Neuron (in vitro differentiated cells): ENCODE measurements around the gene TKTL1.
A peak's percentile ranks its signal among the peaks of the same experiment; 100 is the strongest.

Source experiments
- H2AFZ ChIP-seq: one replicate; pipeline ENCODE4 v1.6.1; 2013; ENCODE audit warnings: low read depth, mild to moderate bottlenecking, inconsistent platforms, low read length, moderate library complexity
- H3K27me3 ChIP-seq: one replicate; pipeline ENCODE4 v1.6.1; 2013; ENCODE audit warnings: low read length; ENCODE audit not compliant: insufficient read depth
- H3K36me3 ChIP-seq: one replicate; pipeline ENCODE4 v1.6.1; 2013; ENCODE audit warnings: low read length; ENCODE audit not compliant: insufficient read depth
- H3K4me1 ChIP-seq: one replicate; pipeline ENCODE4 v1.6.1; 2013; ENCODE audit warnings: low read length; ENCODE audit not compliant: insufficient read depth
- H3K4me3 ChIP-seq: 2 replicates; pipeline ENCODE4 v1.5.1; 2013; ENCODE audit warnings: mild to moderate bottlenecking, low read length, moderate library complexity
- H3K9me3 ChIP-seq: one replicate; pipeline ENCODE4 v1.6.1; 2013; ENCODE audit warnings: low read length

The TKTL1 gene

DNA sequence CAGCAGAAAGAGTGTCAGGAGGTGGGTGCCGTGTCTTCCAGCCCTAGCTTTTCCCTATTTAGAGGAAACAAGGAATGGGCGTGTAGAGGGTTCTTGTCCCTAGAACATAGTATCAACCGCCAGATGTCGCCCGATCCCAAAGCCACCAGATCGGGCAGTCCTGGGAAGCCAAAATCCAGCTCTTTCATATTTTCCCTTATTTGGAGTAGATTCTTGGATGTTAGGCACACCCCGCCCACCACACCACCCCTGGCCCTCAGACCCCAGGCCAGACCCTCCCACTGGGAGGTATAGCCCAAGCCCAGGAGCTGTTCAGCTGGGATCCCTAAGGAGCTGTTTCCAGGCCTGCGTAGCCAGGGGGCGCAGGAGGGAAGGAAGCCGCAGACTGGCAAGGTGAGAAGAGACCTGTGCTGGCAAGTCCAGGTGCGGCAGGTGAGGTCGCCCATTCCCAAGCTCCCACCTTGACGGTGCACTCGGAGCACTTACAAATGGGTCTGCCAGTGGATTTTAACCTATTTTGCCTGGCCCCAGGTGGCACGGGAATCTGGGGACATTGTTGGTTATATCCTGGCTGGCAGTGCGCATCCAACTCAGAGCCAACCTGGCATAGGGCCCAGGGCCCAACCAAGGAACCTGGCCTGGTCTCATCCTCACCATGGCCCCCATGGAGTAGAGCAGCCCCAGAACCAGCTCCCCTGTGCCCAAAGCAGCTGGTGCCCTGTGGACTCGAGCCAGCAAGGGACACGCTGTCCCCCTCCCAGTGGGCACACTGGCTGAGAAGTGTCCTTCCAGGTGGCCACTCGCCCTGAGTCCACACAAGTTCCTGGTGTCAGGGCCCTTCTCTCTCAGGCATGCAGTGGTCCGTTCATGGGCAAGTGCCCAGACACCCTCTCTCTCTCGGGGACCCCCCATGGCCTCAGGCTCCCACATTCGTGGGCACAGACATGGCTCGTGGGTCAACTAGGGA is 78.0 kb downstream of the TKTL1 start:
- H2AFZ ChIP-seq: no peak overlapping the region
- no peaks in the 10 kb centered on the region for H3K9me3 ChIP-seq
- H3K36me3 ChIP-seq: peaks cover 4% of the 10 kb centered on the region
- H3K4me3 ChIP-seq: peak overlapping the region; percentile 20
- H3K4me1 ChIP-seq: peaks cover 8% of the 10 kb centered on the region
- H3K27me3 ChIP-seq: no peaks in the 10 kb centered on the region

DNA sequence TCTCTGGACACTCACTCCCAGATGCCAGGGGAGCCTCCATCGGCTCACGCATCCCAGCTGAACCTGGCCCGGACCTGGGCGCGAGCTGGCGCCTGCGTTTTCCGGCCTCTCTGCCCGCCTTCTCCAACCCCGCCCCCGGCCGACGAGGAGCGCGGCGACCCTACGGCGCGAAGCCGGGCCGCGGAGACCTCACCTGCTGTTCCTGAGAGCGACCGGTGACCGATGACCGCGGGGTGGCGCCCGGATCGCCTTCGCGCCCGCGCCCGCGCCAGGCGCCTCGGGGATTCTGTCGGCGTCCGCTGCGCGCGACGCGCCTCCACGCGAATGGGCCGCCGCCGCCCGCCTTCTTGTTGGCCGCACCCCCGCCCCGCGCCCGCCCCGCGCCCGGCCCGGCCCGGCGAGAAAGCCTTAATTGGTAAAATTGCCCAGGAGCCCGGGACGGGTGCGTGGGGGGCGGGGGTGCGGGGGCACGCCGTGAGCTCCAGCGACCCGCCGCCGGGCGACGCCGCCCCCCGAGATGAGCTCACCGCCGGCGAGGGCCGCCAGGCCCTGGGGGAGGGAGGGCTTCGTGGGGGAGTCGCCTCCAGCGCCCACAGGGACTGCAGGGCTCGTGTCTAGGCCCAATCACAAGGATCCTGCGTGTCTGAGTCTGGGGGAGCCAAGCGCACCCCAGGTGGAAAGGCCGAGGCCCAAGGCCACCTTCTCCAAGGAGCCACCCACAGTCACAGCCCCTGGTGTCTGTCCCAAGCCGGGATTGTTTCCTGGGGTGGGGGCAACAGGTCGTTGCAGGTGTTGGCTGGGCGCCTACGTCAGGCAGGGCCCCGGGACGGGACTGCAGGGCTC is 78.9 kb downstream of the TKTL1 start, which contains the start of gene FLNA:
Gene FLNA (minus strand): TSS at position 322 of the 843 bp plus-strand sequence. CDS start 3,389 bp downstream, outside the sequence.
- Histone ChIP-seq H3K36me3 (no peaks in the 10 kb centered on the region), H2AFZ (no peak within 1 kb of the TSS), H3K9me3 (no peaks in the 10 kb centered on the region), H3K4me3 (peak within 1 kb of the TSS; percentile 20), H3K27me3 (no peaks in the 10 kb centered on the region), H3K4me1 (peaks cover 6% of the 10 kb centered on the region)

DNA sequence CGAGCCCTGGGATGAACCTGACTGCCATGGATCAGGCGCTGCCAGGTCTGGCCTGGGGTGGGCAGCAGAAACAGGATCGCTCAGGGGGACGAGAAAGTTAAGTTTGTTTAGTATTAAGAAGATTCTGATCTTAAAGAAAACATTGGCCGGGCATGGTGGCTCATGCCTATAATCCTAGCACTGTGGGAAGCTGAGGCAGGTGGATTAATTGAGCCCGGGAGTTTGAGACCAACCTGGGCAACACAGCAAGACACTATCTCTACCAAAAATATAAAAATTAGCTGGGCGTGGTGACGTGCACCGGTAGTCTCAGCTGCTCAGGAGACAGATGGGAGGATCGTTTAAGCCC is 79.5 kb downstream of the TKTL1 start:
- peaks cover 9% of the 10 kb centered on the region for H3K4me1 ChIP-seq
- no peak overlapping the region for H3K4me3 ChIP-seq
- H3K27me3 ChIP-seq: no peaks in the 10 kb centered on the region

DNA sequence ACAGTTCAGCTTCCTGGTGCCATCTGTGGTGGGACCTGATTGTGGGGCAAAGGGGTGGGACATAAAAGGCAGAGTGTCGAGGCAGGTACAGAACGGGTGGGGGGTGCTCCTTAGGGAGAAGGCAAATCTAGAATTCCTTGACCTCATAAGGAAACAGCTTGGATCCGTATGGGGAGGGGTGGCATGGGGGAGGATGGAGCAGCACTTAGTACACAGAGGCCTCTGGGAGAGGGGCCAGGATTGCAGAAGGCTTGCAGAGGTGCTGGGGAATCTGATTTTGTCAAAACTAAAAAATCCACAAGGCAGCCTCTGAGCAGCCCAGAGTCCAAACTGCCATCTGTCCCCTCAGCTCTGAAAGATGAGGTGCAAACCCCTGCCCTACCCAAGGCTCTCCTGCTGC is 81.2 kb downstream of the TKTL1 start:
- no peak overlapping the region for H3K4me3 ChIP-seq
- H3K4me1 ChIP-seq: peaks cover 22% of the 10 kb centered on the region
- peaks cover 3% of the 10 kb centered on the region for H3K36me3 ChIP-seq
- H3K27me3 ChIP-seq: no peaks in the 10 kb centered on the region
- no peaks in the 10 kb centered on the region for H3K9me3 ChIP-seq
- H2AFZ ChIP-seq: no peak overlapping the region

More for the DNA sequence above, 79.5 kb downstream of the TKTL1 start:
- H2AFZ ChIP-seq: no peak overlapping the region
- H3K9me3 ChIP-seq: no peaks in the 10 kb centered on the region
- no peaks in the 10 kb centered on the region for H3K36me3 ChIP-seq

DNA sequence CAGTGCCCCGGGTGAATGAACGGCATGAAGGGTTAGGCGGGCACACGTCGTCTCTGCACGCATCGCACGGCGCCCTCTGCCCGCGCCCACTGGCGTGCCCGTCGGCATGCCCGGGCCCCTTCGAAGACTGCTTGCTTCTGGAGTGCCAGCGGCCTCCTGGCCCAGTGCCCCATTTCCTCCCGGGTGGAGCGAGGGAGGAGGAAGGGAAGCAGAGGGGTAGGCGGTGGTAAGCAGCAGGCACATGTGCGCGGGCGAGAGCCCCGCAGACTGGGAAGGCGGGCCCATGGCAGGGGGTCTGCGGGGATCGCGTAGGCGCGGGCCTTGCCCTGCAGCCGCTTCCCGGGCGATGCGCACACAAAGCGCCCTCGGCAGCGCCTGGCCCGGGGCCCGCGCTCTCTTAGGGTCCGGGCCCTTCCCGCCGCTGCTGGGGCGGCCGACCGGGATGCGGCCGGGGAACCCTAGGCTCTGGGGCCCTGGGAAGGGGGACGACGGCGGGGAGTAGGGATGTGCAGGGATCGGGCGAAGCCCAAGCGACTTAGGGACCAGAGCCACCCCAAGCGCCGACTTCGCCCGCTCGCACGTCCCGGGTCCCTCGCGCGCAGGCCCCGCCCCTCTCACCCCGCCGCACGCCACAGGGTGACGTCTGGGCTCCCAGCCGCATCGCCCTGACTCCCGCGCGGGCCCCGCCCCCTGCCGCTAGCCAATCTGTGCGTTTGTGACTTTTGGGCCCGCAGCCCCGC is 82.6 kb downstream of the TKTL1 start:
- Histone ChIP-seq H3K36me3 (peaks cover 3% of the 10 kb centered on the region), H3K27me3 (no peaks in the 10 kb centered on the region), H3K4me3 (peak overlapping the region; percentile 57)

DNA sequence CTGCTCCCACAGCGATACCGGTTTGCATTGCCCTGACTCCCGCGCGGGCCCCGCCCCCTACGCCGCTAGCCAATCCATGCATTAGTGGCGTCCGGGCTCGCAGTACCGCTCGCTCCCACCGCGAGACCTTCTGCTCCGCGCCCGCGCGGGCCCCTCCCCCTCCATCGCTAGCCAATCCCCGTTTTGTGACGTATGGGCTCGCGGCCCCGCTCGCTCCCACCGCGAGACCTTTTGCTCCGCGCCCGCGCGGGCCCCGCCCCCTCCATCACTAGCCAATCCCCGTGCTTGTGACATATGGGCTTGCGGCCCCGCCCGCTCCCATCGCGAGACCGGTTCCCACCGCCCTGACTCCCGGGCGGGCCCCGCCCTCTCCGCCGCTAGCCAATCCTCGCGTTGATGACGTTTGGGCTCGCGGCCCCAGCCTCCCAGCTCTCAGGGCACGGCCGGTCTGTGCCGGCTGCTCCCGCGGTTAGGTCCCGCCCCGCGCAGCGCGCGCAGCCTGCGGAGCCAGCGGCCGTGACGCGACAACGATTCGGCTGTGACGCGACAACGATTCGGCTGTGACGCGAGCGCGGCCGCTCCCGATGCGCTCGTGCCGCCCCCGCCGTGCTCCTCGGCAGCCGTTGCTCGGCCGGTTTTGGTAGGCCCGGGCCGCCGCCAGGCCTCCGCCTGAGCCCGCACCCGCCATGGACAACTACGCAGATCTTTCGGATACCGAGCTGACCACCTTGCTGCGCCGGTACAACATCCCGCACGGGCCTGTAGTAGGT is 83.4 kb downstream of the TKTL1 start, which contains the start of gene EMD:
Gene EMD (plus strand): TSS at position 497 of the 770 bp plus-strand sequence. CDS start 190 bp downstream, at position 687.
- Histone ChIP-seq H2AFZ (no peak within 1 kb of the TSS), H3K9me3 (no peaks in the 10 kb centered on the region), H3K4me3 (peak within 1 kb of the TSS; percentile 67), H3K27me3 (no peaks in the 10 kb centered on the region), H3K4me1 (peaks cover 19% of the 10 kb centered on the region), H3K36me3 (peaks cover 3% of the 10 kb centered on the region)

More for the DNA sequence above, 82.6 kb downstream of the TKTL1 start:
- peaks cover 19% of the 10 kb centered on the region for H3K4me1 ChIP-seq
- H3K9me3 ChIP-seq: no peaks in the 10 kb centered on the region
- H2AFZ ChIP-seq: no peak overlapping the region

DNA sequence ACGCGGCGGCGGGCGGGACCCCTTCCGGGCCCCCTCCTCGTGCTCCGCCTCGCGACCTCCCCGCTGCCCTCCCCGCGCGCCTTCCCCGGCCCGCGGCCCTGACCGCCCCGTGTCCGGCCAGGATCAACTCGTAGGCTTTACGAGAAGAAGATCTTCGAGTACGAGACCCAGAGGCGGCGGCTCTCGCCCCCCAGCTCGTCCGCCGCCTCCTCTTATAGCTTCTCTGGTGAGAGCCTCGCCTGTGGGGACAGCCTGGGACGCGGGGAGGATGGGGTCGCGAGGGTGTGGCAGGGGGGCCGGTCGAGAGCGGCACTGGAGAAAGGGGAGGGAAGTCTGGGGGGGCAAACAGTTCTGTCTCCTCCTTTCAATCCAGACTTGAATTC is 84.0 kb downstream of the TKTL1 start:
- no peaks in the 10 kb centered on the region for H3K9me3 ChIP-seq
- peak overlapping the region; percentile 67 for H3K4me3 ChIP-seq
- H3K27me3 ChIP-seq: no peaks in the 10 kb centered on the region
- H2AFZ ChIP-seq: no peak overlapping the region
- H3K36me3 ChIP-seq: peaks cover 3% of the 10 kb centered on the region
- peaks cover 19% of the 10 kb centered on the region for H3K4me1 ChIP-seq
